ENCODE measurements around the gene TTC21B. TPM values are rescaled to one million over a fixed set of nuclear protein-coding genes. Genes with fewer than 3 reads are reported as not detected.

TTC21B gene
- total and polyA plus RNA-seq, 2 of the 8 experiments (the other 6 are each of a cell fraction or from before 2014, with no cell fraction given), result 6.9 to 20.8 TPM

DNA sequence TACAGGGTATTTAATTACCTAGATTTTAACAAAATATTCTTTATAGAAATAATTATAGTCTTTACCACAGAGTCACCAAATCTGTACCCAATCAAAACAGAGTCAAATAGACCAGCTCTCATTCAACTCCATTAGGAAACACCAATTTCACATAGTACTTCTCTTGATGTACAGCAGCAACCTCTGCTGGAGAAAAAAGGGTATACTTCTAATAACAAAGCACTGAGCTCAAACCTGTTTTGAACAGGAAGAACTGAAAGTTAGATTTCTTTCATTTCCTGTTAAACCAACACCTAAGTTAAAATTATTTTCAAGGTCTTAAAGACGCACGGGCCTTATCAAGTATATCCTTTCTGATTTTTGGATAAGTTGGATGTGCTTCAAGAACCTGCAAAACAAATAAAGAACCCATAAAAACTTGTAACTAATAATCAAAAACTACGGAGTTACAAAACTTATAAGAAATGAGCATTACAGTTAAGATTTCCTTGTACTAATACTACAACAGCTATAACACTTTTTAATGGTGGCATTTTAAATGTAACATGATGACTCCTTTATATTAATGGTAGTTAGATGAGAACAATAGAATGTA is 79.0 kb downstream of the TTC21B start (continued):
- TF ChIP-seq, protein P1, sequence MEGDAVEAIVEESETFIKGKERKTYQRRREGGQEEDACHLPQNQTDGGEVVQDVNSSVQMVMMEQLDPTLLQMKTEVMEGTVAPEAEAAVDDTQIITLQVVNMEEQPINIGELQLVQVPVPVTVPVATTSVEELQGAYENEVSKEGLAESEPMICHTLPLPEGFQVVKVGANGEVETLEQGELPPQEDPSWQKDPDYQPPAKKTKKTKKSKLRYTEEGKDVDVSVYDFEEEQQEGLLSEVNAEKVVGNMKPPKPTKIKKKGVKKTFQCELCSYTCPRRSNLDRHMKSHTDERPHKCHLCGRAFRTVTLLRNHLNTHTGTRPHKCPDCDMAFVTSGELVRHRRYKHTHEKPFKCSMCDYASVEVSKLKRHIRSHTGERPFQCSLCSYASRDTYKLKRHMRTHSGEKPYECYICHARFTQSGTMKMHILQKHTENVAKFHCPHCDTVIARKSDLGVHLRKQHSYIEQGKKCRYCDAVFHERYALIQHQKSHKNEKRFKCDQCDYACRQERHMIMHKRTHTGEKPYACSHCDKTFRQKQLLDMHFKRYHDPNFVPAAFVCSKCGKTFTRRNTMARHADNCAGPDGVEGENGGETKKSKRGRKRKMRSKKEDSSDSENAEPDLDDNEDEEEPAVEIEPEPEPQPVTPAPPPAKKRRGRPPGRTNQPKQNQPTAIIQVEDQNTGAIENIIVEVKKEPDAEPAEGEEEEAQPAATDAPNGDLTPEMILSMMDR (IDR thresholded peaks at IDR 0.05; ENCODE audit: control extremely low read depth in 1 of 3, insufficient read depth in 1 of 3, low read depth in 1 of 3, low read length in 3 of 3), result peak in 2 of 3 experiments; percentile 53 to 69; a peak in 2 of 4 replicates
- TF ChIP-seq POU5F1 (IDR thresholded peaks at IDR 0.05; ENCODE audit: low read depth, low read length) (no peak), CBX5 (IDR thresholded peaks at IDR 0.05; ENCODE audit: low read depth, low read length) (no peak), SIRT6 (IDR thresholded peaks at IDR 0.05; ENCODE audit: low read length) (no peak), HDAC6 (IDR thresholded peaks at IDR 0.05; ENCODE audit: low read depth, low read length) (no peak), CHD1 (IDR thresholded peaks at IDR 0.05; ENCODE audit: low read depth, low read length) (no peak), PHF8 (conservative IDR thresholded peaks at IDR 0.05; ENCODE audit: low read depth, low read length) (no peak), SIN3A (conservative IDR thresholded peaks at IDR 0.05 in 1 of 2, IDR thresholded peaks at IDR 0.05 in 1 of 2; ENCODE audit: low read depth in 1 of 2, low read length in 2 of 2) (no peak), EP300 (IDR thresholded peaks at IDR 0.05; ENCODE audit: borderline replicate concordance in 1 of 2, low read depth in 2 of 2, low read length in 2 of 2) (no peak), TAF7 (optimal IDR thresholded peaks at IDR 0.05; ENCODE audit: borderline replicate concordance, low read depth, low read length) (no peak), RFX5 (IDR thresholded peaks at IDR 0.05; ENCODE audit: borderline replicate concordance, low read depth, low read length) (no peak), NANOG (IDR thresholded peaks at IDR 0.05; ENCODE audit: insufficient read depth, low read depth, low read length, poor library complexity, severe bottlenecking) (no peak)
